Fibroblast of skin of left quadriceps (primary cell): ENCODE measurements around the gene RNF213.

Source experiments
- DNase-seq, 2 experiments: peaks; one replicate each; pipeline ENCODE4 v3.0.0-alpha.2; 2013; ENCODE audit warnings: low read depth in 2 of 2

RNF213 gene

DNA sequence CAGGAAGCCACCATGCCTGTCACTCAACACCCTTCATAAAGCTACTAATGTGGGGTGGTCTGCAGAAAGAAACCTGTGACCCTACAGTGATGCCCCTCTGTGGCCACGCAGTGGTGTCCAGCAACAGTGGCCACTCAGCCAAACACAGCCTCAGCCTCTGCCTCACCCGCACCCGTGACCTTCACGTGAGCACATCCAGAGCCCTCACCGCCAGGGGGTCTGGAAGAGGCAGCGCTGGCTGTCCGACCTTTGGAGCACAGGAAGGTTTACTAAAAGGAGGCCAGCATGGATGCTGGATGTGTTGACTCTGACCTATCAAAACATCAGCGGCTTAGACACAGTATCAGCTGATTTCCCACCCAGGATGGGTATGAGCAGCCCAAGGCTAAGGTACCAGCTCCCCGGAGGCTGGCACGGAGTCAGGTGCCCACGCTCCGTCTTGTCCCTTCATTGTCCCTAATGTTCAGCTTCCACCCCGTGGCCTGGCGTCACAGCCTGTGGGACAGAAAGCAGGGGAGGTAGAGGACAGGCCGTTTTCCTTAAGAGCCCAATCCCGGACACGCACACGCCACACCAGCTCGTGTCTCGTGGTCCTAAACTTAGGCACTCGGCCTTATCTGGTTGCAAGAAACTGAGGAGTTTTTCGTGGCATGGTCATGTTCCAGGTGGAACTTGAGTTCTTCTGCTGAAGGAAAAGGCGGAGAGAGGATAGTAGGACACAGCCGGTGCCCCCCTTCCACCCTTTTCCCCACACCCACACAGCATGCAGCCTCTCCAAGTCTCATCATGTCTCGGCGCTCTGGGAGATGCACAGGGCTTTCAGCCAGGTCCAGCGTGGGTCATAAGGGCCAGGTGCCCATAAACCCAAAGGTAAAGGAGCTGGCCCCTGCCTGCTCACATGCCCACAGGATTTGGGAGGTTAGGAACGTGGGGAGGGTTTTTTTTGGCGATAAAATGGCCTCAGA is 104.6 kb downstream of the RNF213 start:
- DNase-seq = no peak

DNA sequence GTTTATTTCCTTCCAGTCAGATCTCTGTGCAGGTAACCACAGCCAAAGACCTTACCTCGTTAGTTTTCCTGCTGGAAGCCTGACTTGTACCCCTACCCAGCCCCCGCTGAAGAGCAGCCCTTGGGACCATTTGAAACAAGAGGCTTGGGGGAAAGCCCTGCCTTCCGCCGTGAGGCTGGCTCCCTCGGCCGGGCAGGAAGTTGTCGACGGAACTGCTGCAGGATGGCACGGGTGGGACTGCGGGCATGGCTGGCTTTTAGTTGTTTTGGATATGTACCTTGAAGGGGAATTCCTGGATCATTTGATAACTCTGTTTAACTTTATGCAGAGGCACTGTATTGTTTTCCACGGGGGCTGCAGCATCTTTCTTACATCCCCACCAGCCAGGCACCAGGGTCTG is 105.3 kb downstream of the RNF213 start:
- DNase-seq = no peak

DNA sequence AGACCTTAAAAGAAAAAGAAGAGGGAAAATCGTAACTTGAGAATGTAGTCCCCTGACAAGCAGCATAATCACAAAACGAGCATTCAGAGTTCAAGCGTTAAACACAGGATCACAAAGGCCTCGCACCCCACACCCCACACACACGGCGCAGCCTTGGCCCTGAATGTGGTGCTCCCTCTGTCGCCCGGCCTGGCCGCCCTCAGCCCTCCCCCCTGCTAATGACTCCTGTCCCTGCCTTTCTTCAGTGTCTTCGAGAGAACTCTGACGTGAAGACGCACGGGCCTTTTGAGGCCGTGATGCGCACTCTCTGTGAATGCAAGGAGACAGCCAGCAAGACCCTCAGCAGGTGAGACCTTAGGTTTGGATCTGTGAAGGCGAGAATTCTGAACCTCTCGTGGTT is 106.9 kb downstream of the RNF213 start:
- DNase-seq = no peak

DNA sequence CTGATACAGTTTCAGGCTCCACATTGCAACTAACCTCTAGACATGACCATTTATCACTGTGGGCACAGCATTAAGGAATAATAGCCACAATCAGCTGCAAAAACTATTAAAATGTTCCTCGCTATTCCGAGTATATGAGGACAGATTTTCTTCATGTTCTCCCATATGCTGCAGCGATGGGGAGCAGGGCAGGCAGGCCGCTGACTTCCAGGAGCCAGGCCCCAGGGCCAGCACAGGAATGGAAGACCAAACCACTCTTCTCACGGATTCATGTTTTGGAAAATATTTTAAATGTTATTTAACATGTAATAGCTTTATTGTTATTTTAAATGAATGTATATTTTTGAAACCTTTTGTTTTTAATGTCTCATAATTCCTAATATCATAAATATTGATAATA is 110.5 kb downstream of the RNF213 start:
- no peak for DNase-seq

DNA sequence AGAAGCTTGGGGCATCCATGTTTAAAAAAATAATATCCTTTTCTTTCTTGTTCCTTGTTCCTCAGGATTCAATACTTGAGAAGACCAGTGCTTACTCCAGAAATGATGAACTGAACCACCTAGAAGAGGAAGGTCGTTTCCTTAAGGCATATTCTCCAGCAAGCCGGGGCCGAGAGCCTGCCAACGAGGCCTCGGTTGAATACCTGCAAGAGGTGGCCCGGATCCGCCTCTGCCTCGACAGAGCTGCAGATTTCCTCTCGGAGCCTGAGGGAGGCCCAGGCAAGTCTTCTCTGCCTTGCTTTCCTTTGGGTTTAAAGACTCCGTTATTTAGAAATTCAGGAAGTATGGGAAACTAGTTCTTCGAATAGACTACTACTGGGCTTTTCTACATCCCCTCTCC is 111.8 kb downstream of the RNF213 start:
- DNase-seq = no peak

DNA sequence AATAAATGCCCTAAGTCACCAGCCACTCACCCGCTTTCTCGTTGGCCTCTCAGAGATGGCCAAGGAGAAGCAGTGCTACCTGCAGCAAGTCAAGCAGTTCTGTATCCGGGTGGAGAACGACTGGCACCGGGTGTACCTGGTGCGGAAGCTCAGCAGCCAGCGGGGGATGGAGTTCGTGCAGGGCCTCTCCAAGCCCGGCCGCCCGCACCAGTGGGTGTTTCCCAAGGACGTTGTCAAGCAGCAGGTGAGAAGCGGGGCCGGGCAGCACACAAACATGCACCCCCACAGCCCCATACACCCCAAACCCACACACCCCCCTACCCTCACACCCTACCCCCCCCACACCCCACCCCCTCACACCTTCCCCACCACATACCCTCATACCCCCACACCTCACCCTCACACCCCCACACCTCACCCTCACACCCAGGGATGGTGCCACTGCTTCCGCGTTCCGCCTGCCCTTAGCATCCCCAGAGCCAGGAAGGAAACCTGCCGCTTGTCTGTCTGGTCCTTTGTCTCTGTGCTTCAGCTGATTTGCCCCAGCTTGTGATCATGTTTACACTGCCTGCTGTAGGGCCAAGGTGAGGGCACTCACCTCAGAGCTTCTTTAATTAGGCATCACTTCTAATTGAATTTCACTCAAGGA is 112.4 kb downstream of the RNF213 start:
- DNase-seq = no peak

DNA sequence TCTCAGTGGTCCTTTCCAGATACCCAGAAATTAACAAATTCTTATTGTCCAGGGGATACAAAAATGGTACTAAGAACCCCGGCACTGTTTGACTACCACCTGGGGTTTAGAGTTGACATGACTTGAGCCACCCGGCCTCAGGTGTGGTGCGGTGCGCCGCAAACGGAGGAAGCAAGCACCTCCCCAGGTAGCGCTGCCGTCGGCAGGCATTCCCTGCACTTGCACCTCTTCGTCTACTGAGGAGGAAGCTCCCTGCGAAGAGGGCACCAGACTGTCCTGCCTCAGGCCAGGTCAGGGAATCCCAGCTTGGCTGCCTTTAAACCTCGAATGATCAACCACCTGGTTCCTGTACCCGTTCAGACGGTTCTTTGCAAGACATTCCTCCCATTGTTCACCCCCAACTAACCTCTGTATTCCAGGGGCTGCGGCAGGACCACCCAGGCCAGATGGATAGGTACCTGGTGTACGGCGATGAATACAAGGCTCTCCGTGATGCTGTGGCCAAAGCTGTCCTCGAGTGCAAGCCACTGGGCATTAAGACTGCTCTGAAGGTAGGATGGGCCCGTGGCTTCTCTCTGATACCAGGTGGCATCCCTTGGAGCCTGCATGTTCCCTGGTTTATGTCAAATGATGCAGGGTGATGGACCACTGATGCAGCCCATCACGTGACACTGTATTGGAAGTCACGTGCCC is 113.5 kb downstream of the RNF213 start:
- DNase-seq = no peak

DNA sequence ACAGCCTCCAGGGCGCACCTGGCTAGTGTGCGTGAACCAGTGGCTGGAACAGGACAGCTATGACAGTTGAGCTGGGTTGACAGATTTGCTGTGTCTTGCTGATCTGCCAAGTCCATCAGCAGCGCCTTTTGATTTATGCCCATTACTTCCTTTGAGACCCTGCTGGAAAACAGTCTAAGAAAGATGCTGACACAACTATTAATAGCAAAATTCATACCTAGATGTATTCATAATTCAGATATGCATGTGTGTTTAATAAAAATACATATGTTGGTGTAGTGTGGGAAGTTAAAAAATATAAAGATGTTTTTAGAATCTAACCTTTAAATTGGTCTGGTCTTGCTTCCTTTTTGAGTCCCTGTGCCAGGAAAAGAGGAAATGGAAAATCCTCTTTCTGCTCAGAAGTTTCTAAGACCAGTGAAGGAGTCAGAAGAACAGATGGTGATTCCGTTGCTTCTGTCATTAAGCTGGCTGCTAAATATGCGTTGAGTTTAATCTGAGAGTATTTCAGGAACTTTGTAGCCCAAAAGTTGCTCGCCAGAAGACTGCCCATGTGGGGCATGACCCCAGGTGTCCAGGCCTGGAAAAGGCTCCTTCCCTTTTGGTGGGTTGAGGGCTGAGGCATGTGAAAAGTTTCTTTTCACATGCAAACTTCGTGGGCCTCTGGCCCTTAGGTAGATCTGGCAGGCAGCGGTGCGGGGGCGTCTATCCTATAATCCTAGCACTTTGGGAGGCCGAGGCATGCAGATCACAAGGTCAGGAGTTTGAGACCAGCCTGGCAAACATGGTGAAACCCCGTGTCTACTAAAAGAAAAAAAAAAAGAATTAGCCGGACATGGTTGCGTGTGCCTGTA is 114.3 kb downstream of the RNF213 start:
- no peak for DNase-seq

DNA sequence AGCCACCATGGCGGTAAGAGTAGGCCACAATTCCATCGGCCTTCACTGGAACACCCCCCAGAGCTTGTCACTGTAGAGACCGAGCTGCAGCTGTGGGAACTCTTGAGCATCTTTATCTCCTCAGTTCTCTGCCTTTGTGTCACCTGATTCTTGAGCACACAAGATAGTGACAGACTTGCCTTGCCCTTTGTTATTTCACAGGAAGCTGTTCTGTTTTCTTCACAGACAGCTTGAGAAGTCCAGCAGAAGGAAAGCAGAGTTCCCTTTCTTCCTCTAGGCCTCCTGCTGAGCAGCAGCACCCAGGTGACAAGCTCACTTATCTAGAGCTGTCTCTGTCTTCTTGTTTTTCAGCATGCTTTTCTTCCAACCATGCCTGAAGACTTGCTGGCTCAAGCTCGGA is 115.9 kb downstream of the RNF213 start:
- DNase-seq = no peak

DNA sequence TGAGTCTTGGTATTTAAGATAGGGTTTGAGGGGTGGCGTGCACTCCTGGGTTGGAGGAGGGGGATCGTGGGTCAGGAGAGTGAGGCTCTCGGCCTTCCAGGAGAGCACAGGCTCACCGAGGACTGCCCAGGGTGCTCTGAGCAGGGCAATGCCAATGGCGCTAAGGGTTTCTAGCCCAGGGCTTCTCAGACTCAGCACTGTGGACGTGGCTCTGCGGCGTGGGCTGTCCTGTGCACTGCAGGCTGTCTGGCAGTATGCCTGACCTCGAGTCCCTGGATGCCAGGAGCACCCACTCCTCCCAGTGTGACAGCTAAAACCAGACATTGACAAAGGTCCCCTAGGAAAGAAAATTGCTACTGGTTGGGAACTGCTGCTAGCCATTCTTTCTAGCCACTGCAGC is 117.1 kb downstream of the RNF213 start:
- no peak for DNase-seq

DNA sequence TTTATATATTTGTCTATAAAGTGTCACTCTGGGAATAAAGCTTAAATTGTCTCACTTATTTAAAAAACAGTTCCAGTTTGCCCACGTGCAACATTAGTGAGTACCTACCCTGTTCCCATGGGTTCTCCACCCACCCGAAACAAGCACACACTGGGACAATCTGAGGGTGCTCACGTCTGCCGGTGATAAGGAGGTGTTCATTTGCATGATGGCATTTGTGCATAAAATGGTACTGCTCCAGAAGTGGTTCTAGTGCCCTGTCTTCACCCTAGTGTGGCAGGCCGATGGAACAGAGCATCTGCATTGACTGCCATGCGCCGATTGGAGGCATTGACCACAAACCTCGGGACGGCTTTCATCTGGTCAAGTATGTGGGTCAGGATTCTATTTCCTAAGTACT is 118.7 kb downstream of the RNF213 start:
- DNase-seq = no peak

DNA sequence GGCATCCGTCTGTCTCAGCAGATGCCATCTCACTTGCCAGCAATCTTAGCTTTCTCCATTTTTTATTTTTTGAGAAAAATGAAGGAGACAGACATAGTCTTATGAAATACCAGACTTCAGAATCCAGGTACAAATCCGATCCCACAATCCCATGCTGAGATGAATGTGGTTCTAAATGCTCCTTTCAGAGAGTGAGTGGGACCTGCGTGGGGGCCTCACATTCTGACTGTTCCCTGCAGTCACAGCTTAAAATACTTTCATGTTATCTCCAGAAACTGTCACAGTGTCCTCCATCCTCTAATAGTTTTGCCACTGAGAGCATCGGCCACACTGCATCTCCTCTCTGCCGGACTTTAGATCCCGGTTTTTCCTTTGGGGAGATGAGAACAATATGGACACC is 119.4 kb downstream of the RNF213 start:
- no peak for DNase-seq

DNA sequence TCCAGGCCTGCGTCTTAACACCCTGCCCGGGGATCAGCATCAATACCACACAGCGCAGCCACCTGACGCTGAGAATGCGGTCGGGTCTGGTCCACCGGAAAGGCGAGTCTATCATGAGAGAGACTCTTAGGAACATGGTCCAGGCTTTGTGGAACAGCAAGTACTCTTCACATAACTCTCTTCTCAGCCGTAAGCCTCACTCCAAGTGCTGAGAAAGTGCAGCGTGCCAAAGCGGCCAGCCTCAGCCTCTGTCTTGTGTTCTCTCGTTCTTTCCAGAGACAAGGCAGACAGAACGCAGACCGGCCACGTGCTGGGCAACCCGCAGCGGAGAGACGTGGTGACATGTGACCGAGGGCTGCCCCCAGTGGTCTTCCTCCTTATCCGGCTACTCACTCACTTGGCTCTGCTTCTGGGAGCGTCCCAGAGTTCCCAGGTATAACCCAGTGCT is 119.9 kb downstream of the RNF213 start:
- no peak for DNase-seq

DNA sequence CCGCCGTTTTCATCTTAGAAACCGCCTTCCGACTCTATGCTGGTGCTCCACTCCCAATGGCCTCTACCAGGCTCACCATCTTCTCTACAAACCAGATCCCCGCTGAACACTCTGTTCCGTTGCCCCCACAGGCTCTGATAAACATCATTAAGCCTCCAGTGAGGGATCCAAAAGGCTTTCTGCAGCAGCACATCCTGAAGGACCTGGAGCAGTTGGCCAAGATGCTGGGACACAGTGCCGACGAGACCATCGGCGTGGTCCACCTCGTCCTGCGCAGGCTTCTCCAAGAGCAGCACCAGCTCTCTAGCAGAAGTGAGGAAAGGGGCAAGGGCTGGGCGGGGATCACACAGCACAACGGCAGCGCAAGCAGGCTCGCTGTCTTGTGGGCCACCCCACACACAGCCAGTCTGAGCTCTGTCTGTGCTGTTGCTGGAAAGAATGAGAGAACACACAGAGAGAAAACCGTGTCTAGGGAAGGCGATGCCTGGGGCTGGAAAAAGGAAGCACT is 120.8 kb downstream of the RNF213 start:
- DNase-seq = no peak

DNA sequence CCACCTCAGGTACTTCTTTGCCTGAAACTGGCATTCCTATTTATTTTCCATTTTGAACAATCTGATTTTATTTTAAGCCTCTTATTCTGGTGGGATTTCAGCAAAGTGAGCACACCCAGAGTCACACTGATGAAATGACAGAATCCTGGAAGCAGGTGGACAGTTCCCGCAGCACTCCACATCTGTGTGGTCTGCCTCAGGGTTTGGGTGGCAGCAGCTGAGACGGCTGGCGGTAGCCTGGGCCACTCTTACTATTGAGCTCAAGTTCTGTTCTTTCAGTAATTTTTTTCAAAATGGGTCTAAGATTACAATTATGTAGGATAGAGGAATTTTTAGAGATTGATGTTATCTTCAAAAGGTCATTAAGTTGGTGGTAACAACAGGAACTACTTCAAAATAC is 121.8 kb downstream of the RNF213 start:
- DNase-seq = no peak

DNA sequence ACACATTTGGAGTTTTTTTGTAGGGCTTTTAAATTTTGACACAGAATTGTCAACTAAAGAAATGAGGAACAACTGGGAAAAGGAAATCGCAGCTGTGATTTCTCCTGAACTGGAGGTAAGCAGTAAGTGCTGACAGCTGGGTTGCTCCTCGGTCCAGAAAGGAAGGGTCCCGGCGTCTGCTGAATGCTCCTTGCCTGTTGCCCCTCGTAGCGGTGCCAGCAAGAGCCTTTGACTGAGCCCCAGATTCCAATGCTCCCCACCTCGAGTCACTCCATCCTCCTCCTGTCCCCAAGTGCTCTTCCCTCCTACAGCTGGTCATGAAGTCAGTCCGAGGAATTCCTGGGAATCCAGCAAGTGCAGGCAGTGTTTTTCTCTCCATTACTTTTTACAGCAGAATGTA is 122.3 kb downstream of the RNF213 start:
- no peak for DNase-seq

DNA sequence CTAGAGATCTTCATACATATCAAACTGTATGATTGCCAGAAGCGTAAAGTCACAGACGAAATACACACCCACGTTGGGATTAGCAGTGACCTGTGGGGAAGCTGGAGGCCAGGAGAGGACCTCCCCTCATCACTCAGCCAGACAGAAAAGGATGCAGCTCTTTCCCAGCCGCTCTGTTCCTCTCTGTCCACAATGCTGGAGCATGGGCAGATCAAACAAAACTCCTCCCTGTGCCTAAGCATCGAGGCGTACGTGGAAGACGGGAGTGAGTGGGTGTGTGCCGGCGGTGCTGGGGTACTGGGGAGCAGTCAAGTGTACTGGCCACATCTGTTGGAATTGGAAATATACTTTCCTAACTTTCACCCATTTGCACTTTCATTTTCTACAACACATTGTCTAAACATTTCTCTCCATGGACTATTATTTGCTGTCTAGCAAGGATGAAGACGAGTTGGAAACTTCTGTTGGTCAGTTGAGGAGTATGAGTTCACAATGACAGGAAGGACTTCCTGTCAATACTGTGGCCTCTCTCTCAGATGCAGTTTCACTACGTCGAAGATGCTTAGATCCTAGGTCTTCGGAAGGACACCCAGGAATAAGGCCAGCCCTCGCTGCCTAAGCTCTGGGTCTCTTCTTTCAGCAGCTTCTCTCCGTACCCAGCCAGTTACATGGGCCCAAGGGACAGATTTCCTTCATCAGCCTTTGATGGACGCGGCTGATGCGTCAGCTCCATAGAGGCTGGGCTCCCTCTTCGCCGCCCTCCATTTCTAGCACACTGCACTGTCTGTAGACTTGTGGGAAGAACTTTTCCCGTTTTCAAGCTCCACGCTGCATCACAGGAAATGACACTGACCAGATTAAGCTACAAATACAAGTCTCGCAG is 123.7 kb downstream of the RNF213 start:
- no peak for DNase-seq

DNA sequence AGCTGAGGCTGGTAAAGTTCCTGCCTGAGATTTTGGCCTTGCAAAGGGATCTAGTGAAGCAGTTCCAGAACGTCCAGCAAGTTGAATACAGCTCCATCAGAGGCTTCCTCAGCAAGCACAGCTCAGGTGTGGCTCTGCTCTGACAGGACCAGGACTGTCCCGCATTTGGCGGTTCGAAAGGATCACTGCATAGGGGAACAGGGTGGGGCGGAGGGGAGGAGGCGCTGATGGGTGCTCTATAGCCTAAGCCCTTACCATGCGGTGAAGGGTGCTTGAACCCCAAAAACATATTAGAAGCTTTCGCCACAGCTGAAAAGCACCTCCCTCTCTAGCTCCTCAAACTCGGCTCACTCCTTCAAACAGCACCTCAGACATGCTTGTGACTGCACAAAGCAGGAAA is 124.4 kb downstream of the RNF213 start:
- DNase-seq = no peak

DNA sequence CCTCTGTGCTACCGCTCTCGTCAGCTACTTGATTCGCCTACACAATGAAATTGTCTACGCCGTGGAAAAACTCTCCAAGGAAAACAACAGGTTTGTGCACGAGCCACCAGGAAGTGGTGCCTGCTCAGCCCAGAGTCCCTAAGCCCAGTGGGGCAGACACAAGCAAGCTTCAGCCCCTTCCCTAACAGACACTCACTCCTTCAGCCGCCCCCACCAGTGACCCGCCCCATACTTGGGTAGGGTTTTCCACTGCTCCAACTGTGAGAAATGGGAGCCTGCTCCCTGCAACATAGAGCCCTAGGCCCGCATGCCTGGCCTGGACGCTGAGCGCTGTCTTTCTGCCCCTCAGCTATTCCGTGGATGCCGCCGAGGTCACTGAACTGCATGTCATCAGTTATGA is 125.7 kb downstream of the RNF213 start:
- DNase-seq = no peak

DNA sequence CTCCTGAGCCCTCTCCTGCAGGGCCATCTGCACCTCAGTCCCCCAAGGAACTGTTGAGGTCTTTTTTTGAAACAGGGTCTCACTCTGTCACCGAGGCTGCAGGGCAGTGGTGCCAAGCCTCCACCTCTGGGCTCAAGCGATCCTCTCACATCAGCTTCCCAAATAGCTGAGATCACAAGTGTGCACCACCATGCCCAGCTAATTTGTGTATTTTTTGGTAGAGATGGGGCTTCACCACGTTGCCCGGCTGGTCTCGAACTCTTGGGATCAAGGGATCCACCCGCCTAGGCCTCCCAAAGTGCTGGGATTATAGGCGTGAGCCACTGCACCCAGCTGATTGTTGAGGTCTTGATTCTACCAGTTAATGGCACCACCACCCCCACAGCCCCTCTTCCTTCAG is 126.4 kb downstream of the RNF213 start:
- DNase-seq = no peak
